IMR-90 (cell line): ENCODE data around the gene CSTF2T. TPM values are rescaled to one million over a fixed set of nuclear protein-coding genes. Genes with fewer than 3 reads are reported as not detected.

Experiments
- ATAC-seq: fragments of 200-7000 bp; cut with Tn5 transposase; 2 replicates; pipeline ENCODE4 v1.9.1; 2020; ENCODE audit warnings: low read depth, mild to moderate bottlenecking, moderate library complexity
- BruUV-seq: library from RNA; stranded (reverse); fragments of 400-500 nt; replicated peaks from 2 replicates; lab custom pipeline; 2021; lab: Mats Ljungman, UMichigan
- CTCF ChIA-PET: fragments of 300-600 bp; formaldehyde crosslinking; extraction: SDS; loops from one replicate; lab custom pipeline; 2021; ENCODE audit warnings: antibody characterized with exemption; lab: Yijun Ruan, JAX
- POLR2A ChIA-PET: fragments of 300-600 bp; sonication (Branson Sonifier 250); formaldehyde crosslinking; loops from one replicate; lab custom pipeline; 2022; ENCODE audit warnings: antibody characterized with exemption; ENCODE audit not compliant: unreplicated experiment; lab: Charles Lee
- DNase-seq: peaks from one replicate; pipeline ENCODE4 v3.0.0; 2013
- H2AFZ ChIP-seq: replicated peaks from 2 replicates; pipeline ENCODE3; 2013; ENCODE audit warnings: low read length, mild to moderate bottlenecking; ENCODE audit not compliant: poor library complexity
- H2AK5ac ChIP-seq: 2 replicates; pipeline ENCODE4 v1.6.1; 2013; ENCODE audit warnings: low read depth, low read length, inconsistent platforms
- H2AK9ac ChIP-seq: replicated peaks from 2 replicates; pipeline ENCODE3; 2013; ENCODE audit warnings: mild to moderate bottlenecking, low read depth, low read length, moderate library complexity; ENCODE audit not compliant: poor library complexity
- H2BK120ac ChIP-seq: 2 replicates; pipeline ENCODE4 v1.6.1; 2013; ENCODE audit warnings: low read depth, low read length, inconsistent platforms
- H2BK15ac ChIP-seq: 3 replicates; pipeline ENCODE4 v1.6.1; 2013; ENCODE audit warnings: low read depth, low read length, inconsistent platforms
- H2BK20ac ChIP-seq: 2 replicates; pipeline ENCODE4 v1.6.1; 2013; ENCODE audit warnings: low read depth, mild to moderate bottlenecking, inconsistent platforms, low read length, moderate library complexity
- H2BK5ac ChIP-seq: 2 replicates; pipeline ENCODE4 v1.6.1; 2013; ENCODE audit warnings: mild to moderate bottlenecking, low read depth, low read length, inconsistent platforms; ENCODE audit not compliant: poor library complexity, severe bottlenecking
- H3K14ac ChIP-seq: replicated peaks from 2 replicates; pipeline ENCODE4 v1.6.1; 2013; ENCODE audit warnings: low read depth, low read length, inconsistent platforms
- H3K18ac ChIP-seq: 2 replicates; pipeline ENCODE4 v1.6.1; 2013; ENCODE audit warnings: low read depth, low read length, control low read depth
- H3K23ac ChIP-seq: 2 replicates; pipeline ENCODE4 v1.6.1; 2013; ENCODE audit warnings: low read depth, low read length, inconsistent platforms
- H3K27ac ChIP-seq: 2 replicates; pipeline ENCODE4 v1.5.1; 2013; ENCODE audit warnings: mild to moderate bottlenecking, control low read depth, low read length; ENCODE audit not compliant: insufficient read depth
- H3K27me3 ChIP-seq: 2 replicates; pipeline ENCODE4 v1.6.1; 2013; ENCODE audit warnings: low read length; ENCODE audit not compliant: control insufficient read depth, insufficient read depth
- H3K36me3 ChIP-seq: 2 replicates; pipeline ENCODE4 v1.6.1; 2013; ENCODE audit warnings: low read length, mixed read lengths; ENCODE audit not compliant: control insufficient read depth, insufficient read depth
- H3K4ac ChIP-seq: 2 replicates; pipeline ENCODE4 v1.6.1; 2013; ENCODE audit warnings: low read depth, low read length, inconsistent platforms
- H3K4me1 ChIP-seq: 2 replicates; pipeline ENCODE4 v1.6.1; 2013; ENCODE audit warnings: low read length, mixed read lengths; ENCODE audit not compliant: control insufficient read depth, insufficient read depth
- H3K4me2 ChIP-seq: 2 replicates; pipeline ENCODE4 v1.6.1; 2013; ENCODE audit warnings: low read depth, mild to moderate bottlenecking, control low read depth, low read length, moderate library complexity
- H3K4me3 ChIP-seq: 2 replicates; pipeline ENCODE4 v1.5.1; 2013; ENCODE audit warnings: low read depth, mild to moderate bottlenecking, control low read depth, low read length, moderate library complexity; ENCODE audit not compliant: insufficient read depth
- H3K56ac ChIP-seq: 2 replicates; pipeline ENCODE4 v1.6.1; 2013; ENCODE audit warnings: low read length, inconsistent platforms; ENCODE audit not compliant: insufficient read depth; ENCODE audit errors: extremely low read depth
- H3K79me1 ChIP-seq, 2 experiments: 2 replicates each; pipeline ENCODE4 v1.6.1; 2013; ENCODE audit warnings: low read length in 2 of 2, inconsistent platforms in 1 of 2, low read depth in 1 of 2
- H3K9ac ChIP-seq: 2 replicates; pipeline ENCODE4 v1.6.1; 2013; ENCODE audit warnings: low read depth, low read length, control low read depth
- H3K9me1 ChIP-seq: 2 replicates; pipeline ENCODE4 v1.6.1; 2013; ENCODE audit warnings: low read length, inconsistent platforms; ENCODE audit not compliant: insufficient read depth
- H3K9me3 ChIP-seq: 2 replicates; pipeline ENCODE4 v1.6.1; 2013; ENCODE audit warnings: low read length; ENCODE audit not compliant: control insufficient read depth, insufficient read depth
- H4K20me1 ChIP-seq: 2 replicates; pipeline ENCODE4 v1.6.1; 2013; ENCODE audit warnings: low read length, inconsistent platforms; ENCODE audit not compliant: insufficient read depth
- H4K5ac ChIP-seq: 2 replicates; pipeline ENCODE4 v1.6.1; 2013; ENCODE audit warnings: mild to moderate bottlenecking, low read depth, low read length, control low read depth
- H4K8ac ChIP-seq, 2 experiments: 2 replicates each; pipeline ENCODE4 v1.6.1; 2013; ENCODE audit warnings: low read depth in 2 of 2, low read length in 2 of 2, control low read depth in 1 of 2, inconsistent platforms in 1 of 2
- H4K91ac ChIP-seq: 2 replicates; pipeline ENCODE4 v1.6.1; 2013; ENCODE audit warnings: low read depth, low read length, inconsistent platforms; ENCODE audit not compliant: insufficient read depth
- CHD1 ChIP-seq: IDR thresholded peaks from 2 replicates; pipeline ENCODE4 v1.6.1; 2012; ENCODE audit warnings: low read depth, low read length, improper control_type of control experiment
- MAFK ChIP-seq: IDR thresholded peaks from 2 replicates; pipeline ENCODE4 v1.6.1; 2012; ENCODE audit warnings: low read depth, low read length, improper control_type of control experiment
- WGBS, 2 experiments: methylation state at CpG; one replicate each; pipeline versions ENCODE4 v1.1.5 to v1.1.7; 2013; ENCODE audit warnings: missing lambda C conversion rate in 2 of 2; ENCODE audit not compliant: insufficient read length in 1 of 2; ENCODE audit errors: extremely low coverage in 2 of 2; 5-methylcytosine and 5-hydroxymethylcytosine counted together
- dilution Hi-C: fragments of 300-500 bp; cut with HindIII; formaldehyde crosslinking; loops from one replicate; pipeline ENCODE4 v1.14.3; 2018; ENCODE audit warnings: low sequenced_read_pairs; ENCODE audit not compliant: unreplicated experiment
- in situ Hi-C: fragments of 300-500 bp; cut with MboI; formaldehyde crosslinking; loops from 3 replicates; pipeline ENCODE4 v1.14.3; 2019; ENCODE audit warnings: low sequenced_read_pairs, inconsistent platforms, mixed read lengths
- intact Hi-C: fragments of 100-400 bp; cut with micrococcal nuclease; formaldehyde crosslinking; loops from 2 replicates; pipeline ENCODE4 v1.10.0; 2022
- polyA plus RNA-seq, 3 experiments: library from polyadenylated mRNA; depleted of rRNA; stranded (reverse); fragments of >200 nt; gene quantifications; 2 replicates each; pipeline ENCODE4 v1.2.3, GENCODE V29; 2012; ENCODE audit warnings: low replicate concordance in 1 of 3
- total RNA-seq: library from RNA; depleted of rRNA; stranded (reverse); fragments of >200 nt; gene quantifications from 2 replicates; pipeline ENCODE4 v1.2.3, GENCODE V29; 2012

Gene CSTF2T
- total and polyA plus RNA-seq, 2 of the 4 experiments (the other 2 are of a cell fraction), result 7.2 to 18.6 TPM

- BruUV-seq, result no TSS peak
- Histone ChIP-seq H2BK5ac (no peak overlapping the region), H3K23ac (no peak overlapping the region), H2AK9ac (no peak overlapping the region), H3K14ac (no peak overlapping the region), H3K9me1 (no peaks in the 10 kb centered on the region), H4K20me1 (no peaks in the 10 kb centered on the region), H3K9me3 (no peaks in the 10 kb centered on the region), H2BK15ac (no peak overlapping the region), H3K4me1 (no peaks in the 10 kb centered on the region; the same call in 1 of the 2 replicates), H3K27me3 (no peaks in the 10 kb centered on the region), H2BK20ac (no peak overlapping the region), H2AFZ (no peak overlapping the region), H3K4me3 (no peak overlapping the region), H2BK120ac (no peak overlapping the region), H3K79me1 (0 out of 4 replicates have a peak, but pooled peaks cover 2 to 4% of the 10 kb centered on the region in 2 experiments), H3K4ac (no peak overlapping the region), H2AK5ac (no peak overlapping the region), H3K18ac (no peak overlapping the region), H3K36me3 (no peaks in the 10 kb centered on the region), H4K8ac (no peak overlapping the region), H3K9ac (no peak overlapping the region), H3K56ac (no peak overlapping the region), H3K27ac (no peak overlapping the region), H4K5ac (no peak overlapping the region), H4K91ac (no peak overlapping the region), H3K4me2 (no peak overlapping the region)
- WGBS, 2 experiments, result no CpG with 5 or more reads among the region's 1 CpG
- DNase-seq (peak; percentile 67), ATAC-seq (peak; percentile 84)
- peak; percentile 78 for TF ChIP-seq MAFK
- TF ChIP-seq CHD1, result no peak
- ChIA-PET POLR2A (no interaction called here), CTCF (no interaction called here)
- in situ Hi-C loops, result no loop called here
- dilution Hi-C loops, result no loop called here
- intact Hi-C loops, result no loop called here
Measured at GRCh38 chr10:51733057-51733456, 33.7 kb upstream of the CSTF2T start.
